GM19043 (cell line): ENCODE results near the gene A4GALT.
"Not testable (repeated sequence)": the region's sequence is repeated elsewhere in the genome, so short reads cannot be mapped to it uniquely, and the experiment has no call there.

ENCODE experiments used
- ATAC-seq: cut with Tn5 transposase; IDR thresholded peaks from one replicate; pipeline ENCODE4 v1.9.1; 2021; ENCODE audit warnings: low read depth; ENCODE audit not compliant: unreplicated experiment

Gene A4GALT, protein sequence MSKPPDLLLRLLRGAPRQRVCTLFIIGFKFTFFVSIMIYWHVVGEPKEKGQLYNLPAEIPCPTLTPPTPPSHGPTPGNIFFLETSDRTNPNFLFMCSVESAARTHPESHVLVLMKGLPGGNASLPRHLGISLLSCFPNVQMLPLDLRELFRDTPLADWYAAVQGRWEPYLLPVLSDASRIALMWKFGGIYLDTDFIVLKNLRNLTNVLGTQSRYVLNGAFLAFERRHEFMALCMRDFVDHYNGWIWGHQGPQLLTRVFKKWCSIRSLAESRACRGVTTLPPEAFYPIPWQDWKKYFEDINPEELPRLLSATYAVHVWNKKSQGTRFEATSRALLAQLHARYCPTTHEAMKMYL

DNA sequence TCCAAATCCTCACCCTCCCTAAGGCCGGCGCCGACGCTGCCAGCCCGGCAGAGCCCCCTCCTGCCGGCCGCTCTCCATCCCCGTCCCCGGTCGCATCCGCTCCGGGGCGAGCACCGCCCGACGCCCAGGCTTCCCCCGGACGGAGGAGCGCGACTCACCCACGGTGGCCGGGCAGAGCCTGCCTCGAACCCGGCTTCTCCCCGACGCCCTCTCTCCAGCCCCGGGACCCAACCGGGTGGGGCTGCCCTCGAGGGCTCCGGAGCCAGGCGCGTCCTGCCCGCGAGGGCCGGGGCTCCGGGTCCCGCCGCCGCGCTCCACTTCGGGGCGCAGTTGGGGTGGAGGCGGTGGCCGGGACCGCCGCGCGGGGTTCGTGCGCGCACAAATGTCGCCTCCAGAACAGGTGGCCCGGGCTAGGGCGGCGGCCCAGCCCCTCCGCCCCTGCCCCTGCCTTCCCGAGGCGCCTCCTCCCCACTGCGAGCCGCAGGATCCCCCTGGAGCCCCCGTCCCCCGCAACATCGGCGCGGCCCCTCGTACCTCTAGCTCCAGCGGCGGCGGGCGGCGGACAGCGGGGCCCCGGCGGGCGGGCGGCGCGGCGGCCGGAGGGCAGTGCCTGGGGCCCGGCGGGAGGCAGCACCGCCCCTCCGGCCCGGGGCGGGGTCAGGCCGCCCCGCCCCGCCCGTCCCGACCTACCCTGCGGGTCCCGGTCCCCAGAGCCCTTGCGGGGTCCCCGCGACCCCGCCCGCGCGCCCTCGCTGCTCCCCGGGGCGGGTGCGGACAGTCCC lies at the start of gene A4GALT:
A4GALT (minus strand) TSS at position 608 of the 782 bp plus-strand sequence. CDS start 26,919 bp downstream, outside the sequence.
- no peak for ATAC-seq

DNA sequence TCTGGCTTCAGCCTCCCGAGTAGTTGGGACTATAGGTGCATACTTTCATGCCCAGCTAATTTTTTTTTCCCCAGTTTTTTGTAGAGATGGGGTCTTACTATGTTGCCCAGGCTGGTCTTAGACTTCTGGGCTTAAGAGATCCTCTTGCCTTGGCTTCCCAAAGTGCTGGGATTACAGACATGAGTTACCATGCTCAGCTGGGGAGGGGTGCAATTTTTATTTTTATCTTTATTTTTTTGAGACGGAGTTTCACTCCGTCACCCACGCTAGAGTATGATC lies 49.7 kb upstream of the A4GALT start:
- ATAC-seq: no peak

DNA sequence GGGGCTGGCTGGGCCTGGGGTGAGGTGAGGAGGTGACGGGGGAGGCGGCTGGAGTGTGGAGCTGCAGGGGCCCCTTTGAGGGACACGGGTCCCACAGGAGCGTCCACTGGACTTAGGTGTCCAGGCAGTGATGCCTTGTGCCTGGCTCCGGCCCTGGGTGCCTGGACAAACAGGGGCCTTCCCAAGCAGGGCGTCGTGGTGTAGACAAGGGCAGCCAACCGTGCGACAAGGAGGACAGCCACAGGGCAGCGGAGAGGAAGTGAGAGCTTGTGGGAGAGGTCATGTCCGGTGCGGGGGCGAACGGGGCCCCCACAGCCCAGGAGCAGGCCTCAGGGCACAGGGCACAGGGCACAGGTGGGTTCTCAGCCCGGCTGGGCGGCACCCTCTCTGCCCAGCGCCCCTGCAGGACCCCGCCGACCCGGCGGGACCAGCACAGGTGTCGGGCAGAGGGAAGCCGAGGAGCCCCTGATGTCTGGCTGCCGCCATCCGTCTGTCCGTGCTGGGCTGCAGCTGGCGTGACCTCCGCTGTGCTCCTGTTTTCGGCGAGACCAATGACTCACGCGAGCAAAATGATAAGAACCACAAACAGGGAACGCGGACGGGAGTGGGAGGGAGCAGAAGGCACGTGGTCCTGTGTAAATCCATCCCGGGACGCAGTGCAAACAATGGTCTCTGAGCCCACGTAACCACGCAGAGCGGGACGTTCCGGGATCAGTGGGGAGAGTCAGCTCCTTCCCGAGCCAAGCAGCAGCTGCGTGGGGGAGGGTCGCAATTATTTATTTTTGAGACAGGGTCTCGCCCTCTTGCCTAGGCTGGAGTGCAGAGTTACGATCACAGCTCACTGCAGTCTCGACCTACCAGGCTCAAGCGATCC lies 49.1 kb upstream of the A4GALT start:
- peak; percentile 81 for ATAC-seq

DNA sequence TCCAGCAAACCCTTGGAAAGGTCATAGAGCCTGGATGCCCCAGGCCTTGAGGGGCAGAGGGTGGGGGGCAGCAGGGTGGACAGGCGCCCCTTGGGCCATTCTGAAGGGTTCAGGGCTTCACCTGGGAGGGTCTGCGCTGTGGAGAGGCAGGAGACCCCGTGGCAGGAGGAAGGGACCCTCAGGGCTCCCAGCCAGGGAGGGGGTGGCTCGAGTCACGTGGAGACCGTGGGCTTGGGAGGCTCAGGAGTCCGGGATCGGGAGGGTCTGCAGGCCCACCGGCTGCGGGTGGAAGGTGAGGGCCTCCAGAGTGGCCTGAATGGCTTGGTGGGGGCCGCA lies 48.5 kb upstream of the A4GALT start:
- ATAC-seq: no peak

DNA sequence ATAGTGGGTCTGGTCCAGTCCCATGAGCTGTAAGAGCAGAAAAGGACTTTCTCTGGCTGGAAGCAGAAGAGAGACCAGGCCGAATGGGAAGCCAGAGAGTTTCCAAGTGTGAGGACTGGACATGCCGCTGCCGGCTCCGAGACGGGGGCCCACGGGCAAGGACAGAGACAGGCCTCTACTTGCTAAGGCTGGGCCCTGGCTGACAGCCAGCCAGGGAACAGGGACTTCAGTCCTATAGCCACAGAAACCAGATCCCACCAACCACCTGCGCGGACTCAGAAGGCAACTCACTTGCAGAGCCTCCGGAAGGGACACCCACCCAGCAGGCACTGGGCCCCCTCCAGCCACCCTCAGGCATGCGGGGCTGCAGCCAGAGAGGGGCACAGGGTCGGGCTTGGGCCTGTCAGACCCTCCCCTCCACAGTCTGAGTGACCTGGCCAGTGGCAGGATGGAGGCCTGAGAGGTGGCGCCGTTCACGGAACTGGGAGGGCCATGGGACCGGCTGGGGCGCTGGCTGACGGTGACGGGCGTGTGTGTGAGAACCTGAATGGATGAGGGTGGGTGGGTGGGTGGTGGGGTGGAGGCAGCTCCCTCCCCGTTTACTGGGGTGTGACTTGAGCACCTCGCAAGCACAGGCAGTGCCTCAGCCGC lies 47.8 kb upstream of the A4GALT start:
- no peak for ATAC-seq

DNA sequence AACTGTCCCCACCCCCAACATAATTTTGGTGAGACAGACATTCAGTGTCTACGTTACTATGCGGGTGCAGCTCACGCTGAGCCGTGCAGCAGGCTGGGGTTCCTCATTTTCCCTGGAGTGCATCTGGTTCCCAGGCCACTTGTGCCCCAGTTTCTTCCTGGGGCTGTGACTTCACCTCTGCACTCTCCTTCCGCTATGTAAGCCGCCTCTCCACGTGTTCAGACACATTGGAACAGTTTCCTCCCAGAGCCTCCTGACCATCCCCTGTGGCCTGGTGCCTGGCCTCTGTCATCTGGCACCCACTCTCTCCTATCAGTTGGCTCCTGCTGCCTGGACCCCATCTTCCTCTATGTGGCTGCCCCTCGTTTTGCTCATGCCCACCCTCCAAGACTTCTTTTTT lies 46.2 kb upstream of the A4GALT start:
- no peak for ATAC-seq

DNA sequence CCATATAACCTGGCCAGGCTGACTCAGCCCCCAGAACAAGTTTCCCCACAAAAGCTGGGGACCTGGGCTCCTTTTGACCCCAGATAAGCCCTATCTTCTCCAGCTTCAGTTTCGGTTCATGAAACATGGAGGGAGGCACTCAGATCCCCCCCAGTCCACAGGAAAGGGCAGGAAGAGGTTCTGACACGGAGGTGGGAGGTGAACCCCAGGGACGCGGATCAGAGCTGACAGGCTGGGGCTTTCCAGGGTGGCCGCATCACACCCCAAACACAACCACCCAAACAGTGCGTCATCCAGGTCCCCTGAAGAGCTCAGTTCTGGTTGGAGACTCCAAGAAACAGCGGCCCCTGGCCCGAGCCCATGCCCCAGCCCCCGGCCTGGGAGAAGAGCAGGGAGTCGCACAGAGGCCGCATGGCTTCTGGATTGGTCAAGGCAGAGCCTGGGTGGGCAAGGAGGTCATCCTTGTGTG lies 44.3 kb upstream of the A4GALT start:
- ATAC-seq: no peak

DNA sequence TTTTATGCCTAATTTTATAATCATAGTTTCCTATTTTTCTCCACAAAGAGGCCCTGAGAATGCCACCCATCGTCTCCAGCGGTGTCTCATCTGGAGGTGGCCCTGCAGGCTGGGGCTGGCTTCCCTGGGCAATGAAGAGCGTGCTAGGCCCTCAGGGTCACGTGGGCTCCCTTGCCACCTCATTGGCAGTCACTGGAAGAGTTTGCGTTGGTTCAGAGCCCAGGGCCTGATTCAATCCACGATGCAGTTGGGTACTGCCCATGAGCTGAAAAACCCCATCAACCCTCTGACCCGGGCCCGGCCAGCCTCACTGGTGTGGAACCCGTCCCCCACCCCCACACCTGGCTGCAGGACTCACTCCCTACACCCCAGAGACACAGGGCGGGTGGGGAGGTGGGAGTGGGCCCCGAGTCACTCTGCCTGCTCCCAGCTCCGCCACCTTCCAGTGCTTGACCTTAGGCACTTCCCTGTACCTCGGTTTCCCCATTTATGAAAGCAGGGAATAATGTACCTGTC lies 43.4 kb upstream of the A4GALT start:
- ATAC-seq: no peak

DNA sequence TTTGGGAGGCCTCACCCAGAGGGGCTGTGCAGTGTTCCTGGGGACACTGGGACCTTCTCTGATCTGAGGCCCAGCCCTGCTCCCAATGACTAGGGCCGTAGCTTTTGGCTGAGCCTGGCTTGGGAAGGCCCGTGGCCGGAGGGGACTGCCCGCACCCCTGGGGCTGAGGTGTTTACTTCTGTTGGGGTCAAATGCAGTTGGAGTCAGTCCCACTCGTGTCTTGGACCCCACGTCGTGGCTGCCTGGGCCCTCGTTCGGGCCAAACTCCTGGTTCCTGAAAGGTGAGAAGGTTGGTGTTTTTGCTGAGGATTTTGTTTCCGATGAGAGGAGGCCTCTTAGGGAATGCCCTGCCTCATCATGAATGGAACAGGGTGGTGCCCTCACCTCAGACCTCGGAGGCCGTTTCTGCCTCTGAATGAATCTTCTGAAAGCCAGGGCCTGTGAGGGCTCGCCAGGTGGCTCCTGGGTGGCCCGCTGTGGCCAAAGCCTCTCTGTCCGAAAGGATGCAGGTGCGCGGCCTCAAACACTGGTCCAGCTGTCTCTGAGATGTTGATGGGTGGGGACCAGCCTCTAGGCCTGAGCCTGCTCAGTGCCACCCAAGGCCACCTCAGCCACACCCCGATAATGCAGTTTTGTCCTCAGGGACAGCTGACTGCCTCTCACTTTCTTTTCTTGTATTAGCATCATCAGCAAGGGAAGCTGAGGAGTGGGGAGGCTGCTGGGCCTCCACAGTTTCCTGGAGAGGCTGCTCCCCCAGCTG lies 40.3 kb upstream of the A4GALT start:
- no peak for ATAC-seq

DNA sequence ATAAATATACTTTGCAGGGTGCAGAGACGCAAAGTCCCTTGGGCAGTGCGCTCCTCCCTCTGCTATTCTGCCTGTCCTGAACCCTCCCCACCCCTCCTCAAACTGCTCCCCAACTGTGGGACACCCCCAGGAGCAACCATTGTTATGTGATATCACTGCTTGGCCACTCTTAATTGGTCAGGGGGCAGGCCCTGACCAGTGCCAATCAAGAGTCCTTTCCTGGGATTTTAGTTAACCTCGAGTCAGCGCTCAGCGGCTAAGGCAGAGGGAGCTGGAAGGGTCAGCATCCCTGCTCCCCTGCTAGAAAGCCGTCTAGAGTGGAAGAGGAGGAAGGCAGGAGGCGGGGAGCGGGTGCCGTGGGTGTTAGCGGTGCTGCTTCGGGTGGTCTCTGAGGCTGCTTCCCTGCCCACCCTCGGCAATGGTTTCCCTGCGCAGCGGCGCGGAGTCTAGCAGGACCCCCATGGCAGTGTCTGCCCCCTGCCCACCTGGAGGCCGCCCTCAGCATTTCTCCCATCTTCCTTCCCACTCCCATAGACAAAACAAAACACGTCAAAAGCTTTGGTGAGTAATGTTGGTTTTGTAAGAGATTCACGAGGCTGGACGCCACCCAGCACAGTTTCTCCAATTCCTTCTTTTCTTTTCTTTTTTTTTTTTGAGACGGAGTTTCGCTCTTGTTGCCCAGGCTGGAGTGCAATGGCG lies 38.4 kb upstream of the A4GALT start:
- ATAC-seq: no peak

DNA sequence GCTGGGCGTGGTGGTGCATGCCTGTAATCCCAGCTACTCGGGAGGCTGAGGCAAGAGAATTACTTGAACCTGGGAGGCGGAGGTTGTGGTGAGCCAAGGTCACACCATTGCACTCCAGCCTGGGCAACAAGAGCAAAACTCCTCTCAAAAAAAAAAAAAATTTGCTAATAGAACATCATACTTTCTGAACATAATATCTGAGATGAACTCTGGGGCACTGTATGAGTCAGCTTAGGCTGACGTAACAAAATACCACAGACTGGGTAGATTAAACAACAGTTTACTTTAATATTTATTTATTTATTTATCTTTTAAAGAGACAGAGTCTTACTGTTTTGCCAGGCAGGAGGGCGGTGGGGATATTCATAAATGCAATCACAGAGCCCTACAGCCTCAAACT lies 34.9 kb upstream of the A4GALT start:
- ATAC-seq: not testable (repeated sequence)

DNA sequence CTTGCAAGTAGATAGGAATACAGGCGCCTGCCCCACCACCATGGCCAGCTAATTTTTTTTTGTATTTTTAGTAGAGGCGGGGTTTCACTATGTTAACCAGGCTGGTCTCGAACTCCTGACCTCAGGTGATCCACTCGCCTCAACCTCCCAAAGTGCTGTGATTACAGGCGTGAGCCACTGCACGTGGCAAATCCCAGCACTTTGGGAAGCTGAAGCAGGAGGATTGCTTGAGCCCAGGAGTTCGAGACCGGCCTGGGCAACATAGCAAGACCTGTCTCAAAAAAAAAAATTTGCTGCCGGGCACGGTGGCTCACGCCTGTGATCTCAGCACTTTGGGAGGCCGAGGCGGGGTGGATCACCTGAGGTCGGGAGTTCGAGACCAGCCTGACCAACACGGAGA lies 34.5 kb upstream of the A4GALT start:
- ATAC-seq: not testable (repeated sequence)

DNA sequence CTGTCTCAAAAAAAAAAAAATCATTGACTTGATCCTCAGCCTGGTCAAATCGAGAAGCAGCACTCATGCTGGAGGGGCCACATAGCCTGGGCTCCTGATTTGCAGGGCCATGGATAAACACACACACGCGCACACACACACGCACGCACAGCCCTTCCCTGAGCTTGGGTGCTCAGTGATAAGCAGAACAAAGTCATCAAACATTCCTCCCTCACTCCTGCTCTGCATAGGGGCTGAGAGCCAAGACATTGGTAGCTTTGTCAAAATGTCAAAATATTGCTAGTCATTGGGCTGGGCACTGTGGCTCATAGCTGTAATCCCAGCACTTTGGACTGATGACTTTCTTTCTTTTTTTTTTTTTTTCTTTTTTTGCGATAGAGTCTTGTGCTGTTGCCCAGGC lies 34.0 kb upstream of the A4GALT start:
- ATAC-seq: no peak

DNA sequence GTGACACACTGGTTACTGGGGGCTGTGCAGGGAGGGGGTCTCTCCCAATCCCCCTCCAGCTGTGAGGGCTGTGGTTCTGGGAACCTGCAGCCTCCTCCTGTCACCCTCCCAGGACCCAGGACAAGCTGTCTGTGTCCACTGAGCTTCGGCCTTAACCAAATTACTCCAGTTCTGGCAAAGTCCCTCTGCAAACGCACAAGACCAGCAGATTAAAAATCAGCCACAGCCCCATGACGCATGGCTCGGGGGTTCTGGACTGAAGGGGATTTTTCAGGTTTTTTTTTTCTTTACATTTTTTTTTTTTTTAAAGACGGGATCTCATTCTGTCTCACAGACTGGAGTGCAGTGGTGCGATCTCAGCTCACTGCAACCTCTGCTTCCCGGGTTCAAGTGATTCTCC lies 32.2 kb upstream of the A4GALT start:
- ATAC-seq: no peak

DNA sequence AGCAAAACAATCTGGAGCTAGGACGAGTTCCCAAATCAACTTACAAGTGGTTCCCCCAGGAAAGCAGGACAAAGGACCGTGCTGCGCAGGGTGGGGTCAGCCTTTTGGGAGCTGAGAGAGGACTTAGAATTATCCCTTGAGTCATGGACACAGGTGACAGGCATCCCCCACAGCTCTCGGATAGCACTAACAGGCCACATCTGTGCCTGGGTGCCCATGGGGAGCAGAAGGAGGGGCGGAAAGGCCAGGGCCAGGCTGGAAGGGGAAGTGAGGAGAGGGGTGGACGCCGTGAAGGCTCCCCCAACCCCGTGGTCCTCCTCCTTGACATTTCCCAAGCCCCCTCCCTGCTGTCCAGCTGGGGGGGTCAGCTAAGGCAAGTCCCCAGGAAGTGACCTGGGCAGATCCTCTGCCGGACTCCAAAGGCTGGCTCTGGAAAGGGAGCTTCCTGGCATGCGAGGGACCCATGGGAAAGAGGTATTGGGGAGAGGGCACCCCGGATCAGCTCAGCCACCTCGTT lies 31.6 kb upstream of the A4GALT start:
- no peak for ATAC-seq

DNA sequence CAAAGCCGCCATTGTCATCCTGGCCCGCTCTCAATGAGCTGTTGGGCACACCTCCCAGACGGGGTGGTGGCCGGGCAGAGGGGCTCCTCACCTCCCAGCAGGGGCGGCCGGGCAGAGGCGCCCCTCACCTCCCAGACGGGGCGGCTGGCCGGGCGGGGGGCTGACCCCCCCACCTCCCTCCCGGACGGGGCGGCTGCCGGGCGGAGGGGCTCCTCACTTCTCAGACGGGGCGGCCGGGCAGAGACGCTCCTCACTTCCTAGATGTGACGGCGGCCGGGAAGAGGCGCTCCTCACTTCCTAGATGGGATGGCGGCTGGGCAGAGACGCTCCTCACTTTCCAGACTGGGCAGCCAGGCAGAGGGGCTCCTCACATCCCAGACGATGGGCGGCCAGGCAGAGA lies 29.8 kb upstream of the A4GALT start:
- not testable (repeated sequence) for ATAC-seq

DNA sequence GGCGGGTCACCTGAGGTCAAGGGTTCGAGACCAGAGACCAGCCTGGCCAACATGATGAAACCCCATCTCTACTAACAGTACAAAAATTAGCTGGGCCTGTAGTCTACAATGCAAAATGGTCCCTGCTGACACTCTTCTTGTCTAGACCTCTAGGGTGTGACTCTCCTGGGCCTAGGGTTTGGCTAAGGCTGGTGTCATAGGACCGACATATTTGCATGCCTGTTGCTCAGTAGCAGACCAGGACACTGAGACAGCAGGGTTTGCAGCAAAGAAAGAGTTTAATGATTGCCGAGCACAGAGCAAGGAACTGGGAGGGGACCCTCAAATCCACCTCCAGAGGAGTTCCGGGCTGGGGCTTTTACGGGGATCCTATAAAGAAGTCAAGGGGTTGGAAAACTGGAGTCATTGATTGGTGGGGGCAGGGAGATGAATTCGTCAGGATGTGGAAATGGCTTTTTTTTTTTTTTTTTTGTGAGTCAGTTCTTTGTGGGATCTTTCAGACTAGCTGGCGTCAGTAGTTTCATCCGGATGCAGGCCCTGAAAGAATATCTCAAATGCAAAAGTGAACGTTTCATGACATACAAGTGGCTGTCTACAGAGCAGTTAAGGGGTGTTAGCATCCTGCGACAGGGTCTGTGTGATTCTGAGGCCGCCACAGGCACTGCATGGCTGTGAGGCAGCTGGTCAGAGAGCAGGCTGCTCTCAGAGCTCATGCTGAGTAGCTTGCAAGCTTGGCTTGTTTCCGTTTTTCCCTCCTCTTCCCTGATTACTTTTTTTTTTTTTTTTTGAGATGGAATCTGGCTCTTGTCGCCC lies 27.2 kb upstream of the A4GALT start:
- no peak for ATAC-seq

DNA sequence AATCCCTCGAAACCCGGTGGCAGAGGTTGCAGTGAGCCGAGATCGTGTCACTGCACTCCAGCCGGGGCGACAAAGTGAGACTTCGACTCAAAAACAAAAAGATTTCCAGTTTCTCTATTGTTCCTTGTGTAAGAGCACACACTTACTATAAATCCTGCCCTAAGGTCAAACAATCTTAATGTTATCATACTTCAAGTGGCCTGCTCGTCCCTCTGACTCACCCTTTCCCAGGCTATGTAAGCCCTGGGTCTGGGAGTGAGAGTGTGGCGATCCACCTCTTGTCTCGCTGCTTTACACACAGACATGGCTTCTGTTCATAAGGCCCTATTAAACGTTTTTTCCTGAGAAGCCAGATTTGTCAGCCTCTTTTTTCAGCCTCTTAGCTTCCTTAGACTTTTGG lies 24.4 kb upstream of the A4GALT start:
- ATAC-seq: no peak
